CD14-positive monocyte (primary cell): ENCODE data around the gene ZFHX3. TPM values are rescaled to one million over a fixed set of nuclear protein-coding genes. Genes with fewer than 3 reads are reported as not detected.

Experiments used
- DNase-seq, 3 donors: peaks; one replicate each; pipeline ENCODE4 v3.0.0-alpha.2; 2011 to 2022
- H2AFZ ChIP-seq: 2 replicates; pipeline ENCODE4 v1.6.0; 2012; ENCODE audit warnings: mild to moderate bottlenecking, low read depth, low read length, inconsistent platforms; ENCODE audit not compliant: insufficient read depth, poor library complexity, severe bottlenecking
- H3K27ac ChIP-seq, 2 donors: 1 replicate in 1 of 2; 2 replicates in 1 of 2; pipeline ENCODE4 v1.5.1; 2012 to 2013; ENCODE audit warnings: low read length in 2 of 2, control low read depth in 1 of 2, inconsistent platforms in 1 of 2, low read depth in 1 of 2, mild to moderate bottlenecking in 1 of 2
- H3K27me3 ChIP-seq, 2 donors: one replicate each; pipeline versions ENCODE4 v1.6.0 to v1.6.1; 2011 to 2013; ENCODE audit warnings: low read length in 2 of 2; ENCODE audit not compliant: control insufficient read depth in 2 of 2, insufficient read depth in 2 of 2
- H3K36me3 ChIP-seq, 2 donors: replicated peaks in 1 of 2; 1 replicate in 1 of 2; 2 replicates in 1 of 2; pipeline versions ENCODE4 v1.5.1 to v1.6.1; 2012 to 2013; ENCODE audit warnings: low read length in 2 of 2, control low read depth in 1 of 2, inconsistent platforms in 1 of 2, mild to moderate bottlenecking in 1 of 2; ENCODE audit not compliant: insufficient read depth in 2 of 2, control insufficient read depth in 1 of 2
- H3K4me1 ChIP-seq, 2 donors: 1 replicate in 1 of 2; 2 replicates in 1 of 2; pipeline versions ENCODE4 v1.5.1 to v1.6.1; 2012 to 2013; ENCODE audit warnings: low read length in 2 of 2, control low read depth in 1 of 2, inconsistent platforms in 1 of 2, mild to moderate bottlenecking in 1 of 2, moderate library complexity in 1 of 2; ENCODE audit not compliant: insufficient read depth in 2 of 2, control insufficient read depth in 1 of 2
- H3K4me2 ChIP-seq: replicated peaks from 2 replicates; pipeline ENCODE3; 2012; ENCODE audit warnings: low read length, moderate library complexity, mild to moderate bottlenecking; ENCODE audit not compliant: poor library complexity, severe bottlenecking; ENCODE audit errors: extremely low read depth
- H3K4me3 ChIP-seq, 3 experiments: fragments of 200-600 bp in 1 of 3; sonication (generic) in 1 of 3; replicated peaks in 1 of 3; 1 replicate in 2 of 3; 2 replicates in 1 of 3; pipeline ENCODE4 v1.5.1; 2011 to 2013; ENCODE audit warnings: low read length in 3 of 3, mild to moderate bottlenecking in 3 of 3, control low read depth in 2 of 3, low read depth in 2 of 3, inconsistent platforms in 1 of 3, moderate library complexity in 1 of 3
- H3K79me2 ChIP-seq: 2 replicates; pipeline ENCODE4 v1.6.0; 2012; ENCODE audit warnings: mild to moderate bottlenecking, control low read depth, inconsistent platforms, low read length, moderate library complexity; ENCODE audit not compliant: insufficient read depth
- H3K9ac ChIP-seq: 2 replicates; pipeline ENCODE4 v1.6.0; 2017; ENCODE audit warnings: low read length, mild to moderate bottlenecking; ENCODE audit not compliant: insufficient read depth, poor library complexity, severe bottlenecking
- H3K9me3 ChIP-seq, 2 donors: replicated peaks in 1 of 2; 1 replicate in 1 of 2; 2 replicates in 1 of 2; pipeline versions ENCODE4 v1.5.1 to v1.6.1; 2012 to 2013; ENCODE audit warnings: low read length in 2 of 2, control low read depth in 1 of 2; ENCODE audit not compliant: control insufficient read depth in 1 of 2, insufficient read depth in 1 of 2
- H4K20me1 ChIP-seq: 2 replicates; pipeline ENCODE4 v1.6.0; 2012; ENCODE audit warnings: mild to moderate bottlenecking, low read length, control low read depth, moderate library complexity; ENCODE audit not compliant: insufficient read depth
- H3K27ac Mint-ChIP-seq, 7 donors: one replicate each; pipeline ENCODE4 v1.8.0; 2020; ENCODE audit warnings: mild to moderate bottlenecking in 7 of 7, mixed read lengths in 7 of 7, moderate library complexity in 6 of 7, inconsistent platforms in 2 of 7
- H3K27me3 Mint-ChIP-seq, 3 donors: one replicate each; pipeline ENCODE4 v1.8.0; 2021 to 2022; ENCODE audit warnings: low read depth in 3 of 3, mild to moderate bottlenecking in 3 of 3, mixed read lengths in 3 of 3, moderate library complexity in 3 of 3, inconsistent platforms in 1 of 3
- H3K36me3 Mint-ChIP-seq, 2 donors: one replicate each; pipeline ENCODE4 v1.8.0; 2020; ENCODE audit warnings: mixed read lengths in 2 of 2, inconsistent platforms in 1 of 2, mild to moderate bottlenecking in 1 of 2
- H3K4me1 Mint-ChIP-seq: one replicate; pipeline ENCODE4 v1.8.0; 2020; ENCODE audit warnings: mild to moderate bottlenecking, mixed read lengths
- H3K4me3 Mint-ChIP-seq, 2 donors: one replicate each; pipeline ENCODE4 v1.8.0; 2020; ENCODE audit warnings: mild to moderate bottlenecking in 2 of 2, mixed read lengths in 2 of 2, moderate library complexity in 1 of 2
- H3K9me3 Mint-ChIP-seq, 7 donors: one replicate each; pipeline ENCODE4 v1.8.0; 2020 to 2022; ENCODE audit warnings: mixed read lengths in 7 of 7, mild to moderate bottlenecking in 6 of 7, moderate library complexity in 6 of 7, inconsistent platforms in 2 of 7
- CTCF ChIP-seq: fragments of 200-600 bp; IDR thresholded peaks from one replicate; pipeline ENCODE4 v1.8.0; 2022; ENCODE audit warnings: antibody characterized with exemption, mild to moderate bottlenecking
- WGBS: methylation state at CpG from one replicate; pipeline ENCODE4 v1.1.5; 2013; ENCODE audit warnings: missing lambda C conversion rate; ENCODE audit not compliant: insufficient coverage; 5-methylcytosine and 5-hydroxymethylcytosine counted together
- intact Hi-C, 2 donors: fragments of 100-400 bp; cut with micrococcal nuclease; formaldehyde crosslinking; loops; one replicate each; pipeline versions ENCODE4 v1.15.0 to v1.15.1; 2023
- polyA plus RNA-seq, 3 donors: library from polyadenylated mRNA; depleted of rRNA in 1 of 3; unstranded in 2 of 3; stranded (reverse) in 1 of 3; fragments of 300-500 nt in 2 of 3; fragments of >200 nt in 1 of 3; fragmentation: Illumina TruSeq in 2 of 3; gene quantifications; 1 replicate in 2 of 3; 2 replicates in 1 of 3; pipeline ENCODE4 v1.2.3, GENCODE V29; 2012 to 2021

ZFHX3 gene
- polyA plus RNA-seq, 3 donors: 0.42 to 4.2 (median 0.43) TPM

- Histone ChIP-seq H3K9ac (no peak overlapping the region), H4K20me1 (no peaks in the 10 kb centered on the region), H3K36me3 (peaks cover 46 to 79% of the 10 kb centered on the region in 2 donors), H2AFZ (no peak overlapping the region), H3K27me3 (no peaks in the 10 kb centered on the region), H3K27ac (no peak overlapping the region), H3K4me3 (no peak overlapping the region), H3K4me2 (no peak overlapping the region), H3K79me2 (no peaks in the 10 kb centered on the region), H3K9me3 (no peaks in the 10 kb centered on the region), H3K4me1 (no peaks in the 10 kb centered on the region)
- H3K36me3 Mint-ChIP-seq: peaks cover 59 to 77% of the 10 kb centered on the region in 2 donors
- H3K4me1 Mint-ChIP-seq: no peaks in the 10 kb centered on the region
- no peak for DNase-seq
- intact Hi-C loops: no loop called here
- H3K27ac Mint-ChIP-seq: peak overlapping the region in 2 of 7 donors; percentile 26 to 33
- TF ChIP-seq CTCF: no peak
- H3K9me3 Mint-ChIP-seq: peaks cover 0 to 4% (median 0%) of the 10 kb centered on the region in 7 donors
- WGBS: 98% methylated on average over 16 of the region's 18 CpGs
- H3K4me3 Mint-ChIP-seq: no peak overlapping the region
- H3K27me3 Mint-ChIP-seq: peaks cover 0 to 5% (median 2%) of the 10 kb centered on the region in 3 donors
Observed at GRCh38 chr16:72796222-72796621, 251.7 kb downstream of the ZFHX3 start.

GRCh38 chr16:72794986-72795385 is 252.9 kb downstream of the ZFHX3 start:
- Histone ChIP-seq H3K9me3 (no peaks in the 10 kb centered on the region), H3K4me3 (no peak overlapping the region), H3K79me2 (no peaks in the 10 kb centered on the region), H3K27ac (no peak overlapping the region), H3K4me2 (no peak overlapping the region), H4K20me1 (no peaks in the 10 kb centered on the region), H2AFZ (no peak overlapping the region), H3K4me1 (no peaks in the 10 kb centered on the region), H3K27me3 (no peaks in the 10 kb centered on the region), H3K36me3 (peaks cover 43 to 74% of the 10 kb centered on the region in 2 donors), H3K9ac (no peak overlapping the region)
- H3K4me1 Mint-ChIP-seq: no peaks in the 10 kb centered on the region
- no peak for DNase-seq
- WGBS: 100% methylated on average over 9 of the region's 9 CpGs
- peak overlapping the region in 3 of 7 donors; percentile 8 to 70 (median 12) for H3K27ac Mint-ChIP-seq
- H3K4me3 Mint-ChIP-seq: no peak overlapping the region
- peaks cover 62 to 81% of the 10 kb centered on the region in 2 donors for H3K36me3 Mint-ChIP-seq
- H3K27me3 Mint-ChIP-seq: peaks cover 0 to 5% (median 0%) of the 10 kb centered on the region in 3 donors
- no peak for TF ChIP-seq CTCF
- intact Hi-C loops: no loop called here
- peaks cover 0 to 4% (median 0%) of the 10 kb centered on the region in 7 donors for H3K9me3 Mint-ChIP-seq
